Kidney epithelial cell (primary cell): ENCODE data around the gene PACRG. TPM values are rescaled to one million over a fixed set of nuclear protein-coding genes. Genes with fewer than 3 reads are reported as not detected.

ENCODE experiments used
- DNase-seq: peaks from one replicate; pipeline ENCODE4 v3.0.0-alpha.2; 2010; ENCODE audit warnings: low read depth
- H3K27me3 ChIP-seq: 2 replicates; pipeline ENCODE4 v1.6.0; 2011; ENCODE audit warnings: low read length; ENCODE audit not compliant: control insufficient read depth, insufficient read depth
- H3K36me3 ChIP-seq: 2 replicates; pipeline ENCODE4 v1.5.1; 2011; ENCODE audit warnings: low read length; ENCODE audit not compliant: control insufficient read depth, insufficient read depth
- H3K4me3 ChIP-seq: 2 replicates; pipeline ENCODE4 v1.5.1; 2011; ENCODE audit warnings: low read depth, mild to moderate bottlenecking, control low read depth, low read length
- CTCF ChIP-seq: IDR thresholded peaks from 2 replicates; pipeline ENCODE4 v1.5.1; 2011; ENCODE audit warnings: mild to moderate bottlenecking, moderate library complexity, low read length, control low read depth, inconsistent platforms; ENCODE audit not compliant: insufficient read depth, poor library complexity, severe bottlenecking
- total RNA-seq: library from RNA; depleted of rRNA; stranded (reverse); fragments of >200 nt; gene quantifications from 2 replicates; pipeline ENCODE4 v1.2.3, GENCODE V29; 2015

Gene PACRG
- total RNA-seq, 1 donor from 2014 or later = 0.29 TPM

DNA sequence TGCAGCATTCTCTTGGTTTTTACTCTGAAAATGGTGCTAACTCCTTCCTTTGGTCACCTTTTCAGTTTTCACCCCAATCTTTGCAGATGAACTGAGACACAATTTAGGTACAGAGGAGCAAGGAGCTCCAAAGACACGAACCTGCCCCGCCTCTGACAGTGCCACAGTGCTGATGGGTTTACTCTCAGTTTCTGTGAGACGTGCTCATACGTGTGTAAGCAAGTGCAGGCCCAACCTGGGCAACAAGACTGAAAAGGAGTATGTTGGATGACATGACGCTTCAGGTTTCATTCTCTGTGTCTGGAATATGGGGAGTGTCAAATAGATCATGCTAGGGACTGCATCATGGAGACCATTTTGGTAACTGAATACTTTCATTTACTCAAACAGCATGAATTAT is 352.5 kb downstream of the PACRG start:
- DNase-seq = no peak
- no peaks in the 10 kb centered on the region for H3K27me3 ChIP-seq
- H3K4me3 ChIP-seq = no peak overlapping the region
- TF ChIP-seq CTCF = no peak
- H3K36me3 ChIP-seq = no peaks in the 10 kb centered on the region

DNA sequence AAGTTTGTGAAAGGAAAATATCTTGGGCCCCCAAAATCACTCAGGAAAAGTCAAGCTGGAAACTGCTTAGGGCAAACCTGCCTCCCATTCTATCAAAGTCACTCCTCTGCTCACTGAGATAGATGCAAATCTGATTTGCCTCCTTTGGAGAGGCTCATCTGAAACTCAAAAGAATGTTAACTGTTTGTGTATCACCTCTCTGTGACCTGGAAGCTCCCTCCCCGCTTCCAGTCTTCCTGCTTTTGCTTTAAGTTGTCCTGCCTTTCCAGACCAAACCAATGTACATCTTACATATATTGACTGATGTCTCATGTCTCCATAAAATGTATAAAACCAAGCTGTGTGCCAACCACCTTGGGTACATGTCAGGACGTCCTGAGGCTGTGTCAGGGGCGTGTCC is 355.4 kb downstream of the PACRG start:
- DNase-seq = no peak
- no peaks in the 10 kb centered on the region for H3K27me3 ChIP-seq
- H3K4me3 ChIP-seq = no peak overlapping the region
- no peaks in the 10 kb centered on the region for H3K36me3 ChIP-seq
- TF ChIP-seq CTCF = no peak

GRCh38 chr6:163085426-163085825 is 357.7 kb downstream of the PACRG start:
- no peaks in the 10 kb centered on the region for H3K27me3 ChIP-seq
- H3K36me3 ChIP-seq = no peaks in the 10 kb centered on the region
- no peak overlapping the region for H3K4me3 ChIP-seq
- no peak for TF ChIP-seq CTCF
- no peak for DNase-seq

- DNase-seq = no peak
- Histone ChIP-seq H3K36me3 (no peaks in the 10 kb centered on the region), H3K27me3 (no peaks in the 10 kb centered on the region), H3K4me3 (no peak overlapping the region)
- no peak for TF ChIP-seq CTCF
Measured at GRCh38 chr6:163085861-163086623, 358.3 kb downstream of the PACRG start.

- H3K36me3 ChIP-seq = no peaks in the 10 kb centered on the region
- TF ChIP-seq CTCF = no peak
- DNase-seq = no peak
- H3K4me3 ChIP-seq = no peak overlapping the region
- H3K27me3 ChIP-seq = no peaks in the 10 kb centered on the region
Measured at GRCh38 chr6:163086624-163086920, 358.8 kb downstream of the PACRG start.

- H3K27me3 ChIP-seq = no peaks in the 10 kb centered on the region
- no peaks in the 10 kb centered on the region for H3K36me3 ChIP-seq
- H3K4me3 ChIP-seq = no peak overlapping the region
- no peak for TF ChIP-seq CTCF
- no peak for DNase-seq
Measured at GRCh38 chr6:163087981-163088380, 360.2 kb downstream of the PACRG start.
